Omental fat pad (tissue), 4 donors: Measurements from ENCODE around the gene SPEN. TPM values are rescaled to one million over a fixed set of nuclear protein-coding genes. Genes with fewer than 3 reads are reported as not detected.

Source experiments
- ATAC-seq: fragments of 150-250 bp; one replicate; pipeline ENCODE4 v1.9.1; 2016; ENCODE audit warnings: mild to moderate bottlenecking, moderate library complexity; ENCODE audit not compliant: low FRiP score
- DNase-seq: peaks from one replicate; pipeline ENCODE4 v3.0.0-alpha.2; 2019; ENCODE audit warnings: low spot score
- CTCF ChIP-seq, 3 donors: fragments of 450-650 bp; IDR thresholded peaks; one replicate each; pipeline ENCODE4 v1.5.1; 2016 to 2017; ENCODE audit warnings: antibody characterized with exemption in 3 of 3, mild to moderate bottlenecking in 3 of 3, moderate library complexity in 2 of 3
- total RNA-seq, 4 donors: library from RNA; depleted of rRNA; stranded (reverse); fragments of >200 nt; gene quantifications; one replicate each; pipeline ENCODE4 v1.1.0, GENCODE V29; 2016

The SPEN gene
- total RNA-seq, 4 donors from 2014 or later = 33.4 to 64.0 (median 51.5) TPM

- ATAC-seq (no peak), DNase-seq (no peak)
- no peak for TF ChIP-seq CTCF (IDR thresholded peaks at IDR 0.05)
Observed at GRCh38 chr1:15944308-15945010, 97.0 kb downstream of the SPEN start.

- DNase-seq (no peak), ATAC-seq (no peak)
- no peak for TF ChIP-seq CTCF (IDR thresholded peaks at IDR 0.05)
Observed at GRCh38 chr1:15945011-15945831, 97.7 kb downstream of the SPEN start.

- no peak for ATAC-seq
- no peak for TF ChIP-seq CTCF (IDR thresholded peaks at IDR 0.05)
- no peak for DNase-seq
Observed at GRCh38 chr1:15945832-15946448, 98.4 kb downstream of the SPEN start.

- no peak for DNase-seq
- ATAC-seq = no peak
- TF ChIP-seq CTCF (IDR thresholded peaks at IDR 0.05) = no peak
Observed at GRCh38 chr1:15946571-15947381, 99.3 kb downstream of the SPEN start.

GRCh38 chr1:15947382-15948090, 100.0 kb downstream of the SPEN start:
- no peak for ATAC-seq

More at GRCh38 chr1:15947382-15948090, 100.0 kb downstream of the SPEN start:
- no peak for DNase-seq
- TF ChIP-seq CTCF (IDR thresholded peaks at IDR 0.05) = no peak
